ENCODE results near the gene WDR54.

WDR54 gene

GRCh38 chr2:74421221-74421870 lies at the start of gene WDR54, which contains the start of gene C2orf81:
WDR54 (plus strand) TSS chr2:74421730; CDS start chr2:74422154, 424 bp downstream.
C2orf81 (minus strand) TSS chr2:74421619; CDS start chr2:74421560, 59 bp downstream.
- H3K27ac ChIP-seq: peak within 1 kb of the TSS; percentile 62
- TF ChIP-seq ZFX (IDR thresholded peaks at IDR 0.05) (no peak), CTCF (conservative IDR thresholded peaks at IDR 0.05) (no peak)

- no peak overlapping the region for H3K27ac ChIP-seq
- TF ChIP-seq CTCF (conservative IDR thresholded peaks at IDR 0.05) (no peak), ZFX (IDR thresholded peaks at IDR 0.05) (no peak)
Observed at GRCh38 chr2:74372674-74373073, 48.9 kb upstream of the WDR54 start.

GRCh38 chr2:74373221-74373676 lies 48.3 kb upstream of the WDR54 start:
- H3K27ac ChIP-seq: no peak overlapping the region
- TF ChIP-seq ZFX (IDR thresholded peaks at IDR 0.05) (no peak), CTCF (conservative IDR thresholded peaks at IDR 0.05) (no peak)

- H3K27ac ChIP-seq: no peak overlapping the region
- TF ChIP-seq CTCF (conservative IDR thresholded peaks at IDR 0.05) (no peak), ZFX (IDR thresholded peaks at IDR 0.05) (no peak)
Observed at GRCh38 chr2:74373985-74374384, 47.5 kb upstream of the WDR54 start.

- H3K27ac ChIP-seq: no peak overlapping the region
- no peak for TF ChIP-seq CTCF (conservative IDR thresholded peaks at IDR 0.05)
- TF ChIP-seq ZFX (IDR thresholded peaks at IDR 0.05): no peak
Observed at GRCh38 chr2:74374509-74375205, 46.9 kb upstream of the WDR54 start.

GRCh38 chr2:74375838-74376237 lies 45.7 kb upstream of the WDR54 start:
- H3K27ac ChIP-seq: no peak overlapping the region
- TF ChIP-seq ZFX (IDR thresholded peaks at IDR 0.05): no peak
- TF ChIP-seq CTCF (conservative IDR thresholded peaks at IDR 0.05): no peak

- TF ChIP-seq ZFX (IDR thresholded peaks at IDR 0.05) (no peak), CTCF (conservative IDR thresholded peaks at IDR 0.05) (no peak)
- no peak overlapping the region for H3K27ac ChIP-seq
Observed at GRCh38 chr2:74378007-74378406, 43.5 kb upstream of the WDR54 start.

All from C4-2B (cell line).